HepG2 (cell line): Measurements from ENCODE around the gene EFNA3. TPM values are rescaled to one million over a fixed set of nuclear protein-coding genes. Genes with fewer than 3 reads are reported as not detected.

Source experiments
- BRD4 ChIP-seq: sonication (generic); formaldehyde crosslinking; IDR thresholded peaks from 2 replicates; pipeline ENCODE4 v1.4.0; 2020; ENCODE audit warnings: missing genetic modification reagents
- FOXK1 ChIP-seq: sonication (generic); formaldehyde crosslinking; IDR thresholded peaks from 2 replicates; pipeline ENCODE4 v1.4.0; 2020; ENCODE audit warnings: low read depth, missing genetic modification reagents, borderline replicate concordance
- GTF2F1 ChIP-seq: fragments of 150-350 bp; IDR thresholded peaks from 2 replicates; pipeline ENCODE4 v1.6.1; 2014; ENCODE audit warnings: low read length
- HIVEP1 ChIP-seq: sonication (generic); formaldehyde crosslinking; IDR thresholded peaks from 2 replicates; pipeline ENCODE4 v1.4.0; 2020; ENCODE audit warnings: mild to moderate bottlenecking, missing genetic modification reagents
- HMGXB3 ChIP-seq: sonication (generic); formaldehyde crosslinking; IDR thresholded peaks from 2 replicates; pipeline ENCODE4 v1.4.0; 2020; ENCODE audit warnings: missing genetic modification reagents, borderline replicate concordance
- MIXL1 ChIP-seq: IDR thresholded peaks from 2 replicates; pipeline ENCODE4 v1.6.1; 2016
- PAWR ChIP-seq: sonication (generic); formaldehyde crosslinking; IDR thresholded peaks from 2 replicates; pipeline ENCODE4 v1.4.0; 2020; ENCODE audit warnings: missing genetic modification reagents, mild to moderate bottlenecking, borderline replicate concordance
- RFXAP ChIP-seq: sonication (generic); formaldehyde crosslinking; IDR thresholded peaks from 2 replicates; pipeline ENCODE4 v1.4.0; 2020; ENCODE audit warnings: missing genetic modification reagents, borderline replicate concordance
- TBP ChIP-seq: sonication (generic); formaldehyde crosslinking; IDR thresholded peaks from 2 replicates; pipeline ENCODE4 v1.5.0; 2020; ENCODE audit warnings: missing genetic modification reagents
- ZBTB7A ChIP-seq: sonication (generic); formaldehyde crosslinking; IDR thresholded peaks from 2 replicates; pipeline ENCODE4 v1.8.0; 2022; ENCODE audit warnings: mild to moderate bottlenecking, missing genetic modification reagents
- ZNF205 ChIP-seq: IDR thresholded peaks from 2 replicates; pipeline ENCODE4 v1.6.1; 2018; ENCODE audit warnings: missing biosample characterization, missing genetic modification reagents
- ZNF264 ChIP-seq: sonication (generic); formaldehyde crosslinking; IDR thresholded peaks from 2 replicates; pipeline ENCODE4 v1.4.0; 2020; ENCODE audit warnings: missing genetic modification reagents
- ZNF331 ChIP-seq: sonication (generic); formaldehyde crosslinking; IDR thresholded peaks from 2 replicates; pipeline ENCODE4 v1.4.0; 2020; ENCODE audit warnings: missing genetic modification reagents
- ZNF484 ChIP-seq: sonication (generic); formaldehyde crosslinking; IDR thresholded peaks from 2 replicates; pipeline ENCODE4 v1.5.1; 2020; ENCODE audit warnings: mild to moderate bottlenecking, low read depth, missing genetic modification reagents, borderline replicate concordance
- ZNF550 ChIP-seq: sonication (generic); formaldehyde crosslinking; IDR thresholded peaks from 2 replicates; pipeline ENCODE4 v1.4.0; 2020; ENCODE audit warnings: mild to moderate bottlenecking, missing genetic modification reagents, borderline replicate concordance
- ZNF605 ChIP-seq: sonication (generic); formaldehyde crosslinking; IDR thresholded peaks from 2 replicates; pipeline ENCODE4 v1.8.0; 2022; ENCODE audit warnings: mild to moderate bottlenecking, missing genetic modification reagents
- ZNF614 ChIP-seq: IDR thresholded peaks from 2 replicates; pipeline ENCODE4 v1.6.1; 2018; ENCODE audit warnings: missing biosample characterization, missing genetic modification reagents, inconsistent platforms, borderline replicate concordance
- ZXDC ChIP-seq: sonication (generic); formaldehyde crosslinking; IDR thresholded peaks from 2 replicates; pipeline ENCODE4 v1.5.0; 2020; ENCODE audit warnings: mild to moderate bottlenecking, missing genetic modification reagents
- polyA plus RNA-seq, 8 experiments: library from polyadenylated mRNA; depleted of rRNA in 3 of 8; stranded (reverse) in 7 of 8; unstranded in 1 of 8; fragments of >200 nt; fragmentation: Illumina TruSeq in 4 of 8; extraction: Trizol in 4 of 8; gene quantifications; 2 replicates each; pipeline versions ENCODE4 v1.2.1 to v1.2.3, GENCODE V29; 2011 to 2016; ENCODE audit warnings: low read depth in 4 of 8, missing spikeins in 1 of 8, mixed read lengths in 1 of 8; ENCODE audit not compliant: insufficient read depth in 1 of 8
- total RNA-seq, 5 experiments: library from RNA; depleted of rRNA; stranded (reverse); fragments of >200 nt; fragmentation: Illumina TruSeq; extraction: Trizol; gene quantifications; 2 replicates each; pipeline ENCODE4 v1.2.3, GENCODE V29; 2016; ENCODE audit warnings: low read depth in 1 of 5
- TF ChIP-seq, protein P1 (sequence below): sonication (generic); formaldehyde crosslinking; IDR thresholded peaks from 2 replicates; pipeline ENCODE4 v1.4.0; 2020; ENCODE audit warnings: missing genetic modification reagents; ENCODE audit errors: not compliant biosample characterization
- TF ChIP-seq, protein P2 (sequence below): fragments of 450-650 bp; IDR thresholded peaks from 2 replicates; pipeline ENCODE4 v1.6.1; 2017; ENCODE audit warnings: mild to moderate bottlenecking

EFNA3 gene
- total and polyA plus RNA-seq, 2 of the 13 experiments (the other 11 are each of a cell fraction or from before 2014, with no cell fraction given) = 1.0 to 5.7 TPM

GRCh38 chr1:155125946-155126555 lies 47.4 kb downstream of the EFNA3 start (continued):
- peak; percentile 96 for TF ChIP-seq ZXDC
- peak; percentile 95; the same call in 1 of the 2 replicates for TF ChIP-seq ZNF264 (CRISPR knock-in tag)
- peak; percentile 85; the same call in 1 of the 2 replicates for TF ChIP-seq HMGXB3 (CRISPR knock-in tag)
- no peak for TF ChIP-seq GTF2F1
- peak; percentile 77 for TF ChIP-seq MIXL1 (CRISPR knock-in tag)
- TF ChIP-seq ZNF605 (CRISPR knock-in tag) = peak; percentile 75
- TF ChIP-seq BRD4 (CRISPR knock-in tag) = peak; percentile 70; the same call in 1 of the 2 replicates
- TF ChIP-seq ZNF205 = peak; percentile 96
- peak; percentile 97 for TF ChIP-seq HIVEP1 (CRISPR knock-in tag)
- peak; percentile 34; the same call in 1 of the 2 replicates for TF ChIP-seq ZBTB7A
- peak; percentile 92 for TF ChIP-seq ZNF331 (CRISPR knock-in tag)
- TF ChIP-seq PAWR (CRISPR knock-in tag) = no peak
- TF ChIP-seq RFXAP = peak; percentile 81
- TF ChIP-seq, protein P1, sequence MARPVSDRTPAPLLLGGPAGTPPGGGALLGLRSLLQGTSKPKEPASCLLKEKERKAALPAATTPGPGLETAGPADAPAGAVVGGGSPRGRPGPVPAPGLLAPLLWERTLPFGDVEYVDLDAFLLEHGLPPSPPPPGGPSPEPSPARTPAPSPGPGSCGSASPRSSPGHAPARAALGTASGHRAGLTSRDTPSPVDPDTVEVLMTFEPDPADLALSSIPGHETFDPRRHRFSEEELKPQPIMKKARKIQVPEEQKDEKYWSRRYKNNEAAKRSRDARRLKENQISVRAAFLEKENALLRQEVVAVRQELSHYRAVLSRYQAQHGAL (CRISPR knock-in tag) = no peak
- TF ChIP-seq ZNF614 (CRISPR knock-in tag) = peak; percentile 74
- TF ChIP-seq FOXK1 (CRISPR knock-in tag) = peak; percentile 95
- no peak for TF ChIP-seq TBP (CRISPR knock-in tag)
- TF ChIP-seq ZNF550 (CRISPR knock-in tag) = no peak
- TF ChIP-seq, protein P2, sequence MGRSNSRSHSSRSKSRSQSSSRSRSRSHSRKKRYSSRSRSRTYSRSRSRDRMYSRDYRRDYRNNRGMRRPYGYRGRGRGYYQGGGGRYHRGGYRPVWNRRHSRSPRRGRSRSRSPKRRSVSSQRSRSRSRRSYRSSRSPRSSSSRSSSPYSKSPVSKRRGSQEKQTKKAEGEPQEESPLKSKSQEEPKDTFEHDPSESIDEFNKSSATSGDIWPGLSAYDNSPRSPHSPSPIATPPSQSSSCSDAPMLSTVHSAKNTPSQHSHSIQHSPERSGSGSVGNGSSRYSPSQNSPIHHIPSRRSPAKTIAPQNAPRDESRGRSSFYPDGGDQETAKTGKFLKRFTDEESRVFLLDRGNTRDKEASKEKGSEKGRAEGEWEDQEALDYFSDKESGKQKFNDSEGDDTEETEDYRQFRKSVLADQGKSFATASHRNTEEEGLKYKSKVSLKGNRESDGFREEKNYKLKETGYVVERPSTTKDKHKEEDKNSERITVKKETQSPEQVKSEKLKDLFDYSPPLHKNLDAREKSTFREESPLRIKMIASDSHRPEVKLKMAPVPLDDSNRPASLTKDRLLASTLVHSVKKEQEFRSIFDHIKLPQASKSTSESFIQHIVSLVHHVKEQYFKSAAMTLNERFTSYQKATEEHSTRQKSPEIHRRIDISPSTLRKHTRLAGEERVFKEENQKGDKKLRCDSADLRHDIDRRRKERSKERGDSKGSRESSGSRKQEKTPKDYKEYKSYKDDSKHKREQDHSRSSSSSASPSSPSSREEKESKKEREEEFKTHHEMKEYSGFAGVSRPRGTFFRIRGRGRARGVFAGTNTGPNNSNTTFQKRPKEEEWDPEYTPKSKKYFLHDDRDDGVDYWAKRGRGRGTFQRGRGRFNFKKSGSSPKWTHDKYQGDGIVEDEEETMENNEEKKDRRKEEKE = no peak
- no peak for TF ChIP-seq ZNF484
